Mesenchymal stem cell (in vitro differentiated cells and primary cell): ENCODE measurements around the gene ANO10.

Source experiments
- DNase-seq: peaks from one replicate; pipeline ENCODE4 v3.0.0-alpha.2; 2013
- H2AFZ ChIP-seq: one replicate; pipeline ENCODE4 v1.6.1; 2013; ENCODE audit warnings: low read depth, mild to moderate bottlenecking, control low read depth, inconsistent platforms, low read length, moderate library complexity
- H2AK5ac ChIP-seq: 2 replicates; pipeline ENCODE4 v1.6.1; 2013; ENCODE audit warnings: low read length, moderate library complexity, mild to moderate bottlenecking, inconsistent platforms; ENCODE audit not compliant: severe bottlenecking
- H2BK120ac ChIP-seq: one replicate; pipeline ENCODE4 v1.6.1; 2013; ENCODE audit warnings: low read depth, mild to moderate bottlenecking, inconsistent platforms, low read length, moderate library complexity
- H2BK12ac ChIP-seq, 2 experiments: one replicate each; pipeline ENCODE4 v1.6.1; 2013; ENCODE audit warnings: inconsistent platforms in 2 of 2, low read length in 2 of 2, mild to moderate bottlenecking in 2 of 2, moderate library complexity in 2 of 2, control low read depth in 1 of 2
- H2BK15ac ChIP-seq: one replicate; pipeline ENCODE4 v1.6.1; 2013; ENCODE audit warnings: mild to moderate bottlenecking, low read depth, inconsistent platforms; ENCODE audit not compliant: poor library complexity, severe bottlenecking
- H2BK5ac ChIP-seq: 2 replicates; pipeline ENCODE4 v1.6.1; 2013; ENCODE audit warnings: low read depth, mild to moderate bottlenecking, low read length, control low read depth, inconsistent platforms; ENCODE audit not compliant: poor library complexity, severe bottlenecking
- H3K14ac ChIP-seq, 2 experiments: one replicate each; pipeline ENCODE4 v1.6.1; 2013; ENCODE audit warnings: inconsistent platforms in 2 of 2, low read length in 2 of 2, control low read depth in 1 of 2, mild to moderate bottlenecking in 1 of 2, moderate library complexity in 1 of 2
- H3K18ac ChIP-seq, 2 experiments: one replicate each; pipeline ENCODE4 v1.6.1; 2013; ENCODE audit warnings: inconsistent platforms in 2 of 2, low read length in 2 of 2, control low read depth in 1 of 2, low read depth in 1 of 2, mild to moderate bottlenecking in 1 of 2
- H3K23ac ChIP-seq, 2 experiments: one replicate each; pipeline ENCODE4 v1.6.1; 2013; ENCODE audit warnings: inconsistent platforms in 2 of 2, low read length in 2 of 2, mild to moderate bottlenecking in 2 of 2, moderate library complexity in 2 of 2, control low read depth in 1 of 2
- H3K27ac ChIP-seq: 2 replicates; pipeline ENCODE4 v1.5.1; 2013; ENCODE audit warnings: mild to moderate bottlenecking, moderate library complexity, low read length, control low read depth, inconsistent platforms; ENCODE audit not compliant: poor library complexity, severe bottlenecking
- H3K27me3 ChIP-seq, 2 experiments: 2 replicates each; pipeline versions ENCODE4 v1.6.1 to v1.7.0; 2013; ENCODE audit warnings: low read length in 2 of 2, mild to moderate bottlenecking in 2 of 2, moderate library complexity in 2 of 2, control low read depth in 1 of 2, inconsistent platforms in 1 of 2; ENCODE audit not compliant: control insufficient read depth in 1 of 2, insufficient read depth in 1 of 2
- H3K36me3 ChIP-seq, 2 experiments: 2 replicates each; pipeline versions ENCODE4 v1.6.1 to v1.7.0; 2013; ENCODE audit warnings: low read length in 2 of 2, control low read depth in 1 of 2, inconsistent platforms in 1 of 2, low read depth in 1 of 2, mild to moderate bottlenecking in 1 of 2; ENCODE audit not compliant: insufficient read depth in 2 of 2, control insufficient read depth in 1 of 2
- H3K4ac ChIP-seq, 2 experiments: one replicate each; pipeline ENCODE4 v1.6.1; 2013; ENCODE audit warnings: inconsistent platforms in 2 of 2, low read length in 2 of 2, mild to moderate bottlenecking in 2 of 2, moderate library complexity in 2 of 2, control low read depth in 1 of 2, low read depth in 1 of 2
- H3K4me1 ChIP-seq: 2 replicates; pipeline ENCODE4 v1.6.1; 2013; ENCODE audit warnings: low read depth, low read length, control low read depth; ENCODE audit not compliant: control insufficient read depth, insufficient read depth
- H3K4me2 ChIP-seq: 2 replicates; pipeline ENCODE4 v1.6.1; 2013; ENCODE audit warnings: low read length, mild to moderate bottlenecking, inconsistent platforms; ENCODE audit not compliant: poor library complexity, severe bottlenecking
- H3K4me3 ChIP-seq, 2 experiments: 2 replicates each; pipeline versions ENCODE4 v1.5.1 to v1.7.0; 2013; ENCODE audit warnings: low read length in 2 of 2, mild to moderate bottlenecking in 2 of 2, control low read depth in 1 of 2, low read depth in 1 of 2; ENCODE audit not compliant: insufficient read depth in 1 of 2
- H3K79me1 ChIP-seq: replicated peaks from 2 replicates; pipeline ENCODE4 v1.6.1; 2013; ENCODE audit warnings: mild to moderate bottlenecking, control low read depth, low read length, inconsistent platforms; ENCODE audit not compliant: poor library complexity, severe bottlenecking
- H3K9ac ChIP-seq: 2 replicates; pipeline ENCODE4 v1.7.0; 2013; ENCODE audit warnings: mild to moderate bottlenecking, low read length, moderate library complexity
- H3K9me3 ChIP-seq: 2 replicates; pipeline ENCODE4 v1.7.0; 2013; ENCODE audit warnings: mild to moderate bottlenecking, low read length; ENCODE audit not compliant: control insufficient read depth
- H4K8ac ChIP-seq: one replicate; pipeline ENCODE4 v1.6.1; 2013; ENCODE audit warnings: inconsistent platforms, mild to moderate bottlenecking, low read length, moderate library complexity
- H4K91ac ChIP-seq: one replicate; pipeline ENCODE4 v1.6.1; 2013; ENCODE audit warnings: mild to moderate bottlenecking, low read length, inconsistent platforms
- WGBS: methylation state at CpG from one replicate; pipeline ENCODE4 v1.1.7; 2013; ENCODE audit warnings: mixed read lengths; 5-methylcytosine and 5-hydroxymethylcytosine counted together

The ANO10 gene

GRCh38 chr3:43413676-43414368 is 208.0 kb downstream of the ANO10 start:
- no peaks in the 10 kb centered on the region for H3K9me3 ChIP-seq
- no peak overlapping the region for H3K9ac ChIP-seq
- no peak overlapping the region for H3K23ac ChIP-seq
- peaks cover 1% of the 10 kb centered on the region for H3K79me1 ChIP-seq
- no peak overlapping the region for H2BK15ac ChIP-seq
- H2BK5ac ChIP-seq, result no peak overlapping the region
- H3K14ac ChIP-seq, result no peak overlapping the region
- no peak overlapping the region for H4K91ac ChIP-seq
- H2AFZ ChIP-seq, result no peak overlapping the region
- no peak overlapping the region for H3K18ac ChIP-seq
- WGBS, result 72% methylated on average over 4 of the region's 7 CpGs
- no peak overlapping the region for H3K4ac ChIP-seq
- no peak overlapping the region for H3K4me3 ChIP-seq
- H4K8ac ChIP-seq, result peak overlapping the region; percentile 46
- no peaks in the 10 kb centered on the region for H3K27me3 ChIP-seq
- no peak overlapping the region for H2BK12ac ChIP-seq
- H3K4me2 ChIP-seq, result no peak overlapping the region
- no peak overlapping the region for H2BK120ac ChIP-seq
- DNase-seq, result peak; percentile 18
- no peak overlapping the region for H2AK5ac ChIP-seq
- H3K36me3 ChIP-seq, result peaks cover 0 to 3% of the 10 kb centered on the region in 2 experiments
- H3K4me1 ChIP-seq, result peaks cover 3% of the 10 kb centered on the region
- H3K27ac ChIP-seq, result no peak overlapping the region

DNA sequence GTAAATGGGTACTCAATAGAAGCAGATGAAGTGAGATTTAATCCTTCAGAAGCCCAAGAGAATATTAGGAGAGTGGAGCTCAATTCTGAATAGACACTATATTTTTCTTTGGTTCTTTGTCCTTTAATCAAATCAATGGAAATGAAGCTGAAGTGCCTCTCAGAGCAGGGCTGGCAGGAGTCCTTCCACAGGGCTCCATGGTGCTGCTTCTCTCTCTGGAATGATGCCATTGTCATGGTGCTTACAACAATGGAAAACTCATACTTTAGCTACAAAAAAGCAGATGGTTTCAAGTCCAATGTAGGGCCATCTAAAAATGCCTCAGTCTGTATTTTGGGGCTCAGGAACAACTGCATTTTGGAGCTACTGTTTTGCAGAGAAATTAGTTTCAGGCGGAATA is 210.4 kb downstream of the ANO10 start:
- Histone ChIP-seq H2BK15ac (no peak overlapping the region), H3K4me3 (no peak overlapping the region), H3K4me2 (no peak overlapping the region), H3K9ac (no peak overlapping the region), H2AK5ac (no peak overlapping the region), H3K79me1 (peaks cover 7% of the 10 kb centered on the region), H4K91ac (no peak overlapping the region), H2BK120ac (no peak overlapping the region), H3K36me3 (peaks cover 0 to 7% of the 10 kb centered on the region in 2 experiments), H3K4ac (no peak overlapping the region), H2AFZ (no peak overlapping the region), H3K9me3 (no peaks in the 10 kb centered on the region), H3K14ac (no peak overlapping the region), H2BK12ac (no peak overlapping the region), H3K27me3 (no peaks in the 10 kb centered on the region), H3K27ac (no peak overlapping the region), H3K23ac (no peak overlapping the region), H3K18ac (no peak overlapping the region), H3K4me1 (peaks cover 1% of the 10 kb centered on the region), H2BK5ac (no peak overlapping the region), H4K8ac (no peak overlapping the region)
- WGBS, result no CpG with 5 or more reads among the region's 1 CpG
- no peak for DNase-seq

DNA sequence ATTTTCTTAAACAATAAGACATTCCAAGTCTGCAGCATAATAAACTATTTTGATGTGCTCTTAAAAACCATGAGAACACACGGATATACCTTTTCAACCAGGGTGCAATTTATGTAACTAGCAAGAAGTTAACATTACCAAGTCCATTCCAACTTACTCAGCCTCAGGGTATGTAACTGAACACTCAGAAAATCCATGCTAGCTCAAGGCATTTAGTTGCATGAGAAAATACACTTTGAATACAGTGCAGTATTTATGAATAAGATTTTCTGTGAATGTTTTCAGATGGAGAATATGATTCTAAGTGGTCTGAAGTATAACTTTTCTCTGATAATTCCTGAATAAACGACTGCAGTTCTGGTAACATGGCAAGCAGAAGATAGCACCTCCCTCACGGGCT is 211.2 kb downstream of the ANO10 start:
- WGBS, result 88% methylated on average over 3 of the region's 3 CpGs
- H3K4me3 ChIP-seq, result no peak overlapping the region
- no peak overlapping the region for H3K4ac ChIP-seq
- H3K4me1 ChIP-seq, result peaks cover 4% of the 10 kb centered on the region
- no peak overlapping the region for H3K23ac ChIP-seq
- no peak overlapping the region for H3K27ac ChIP-seq
- H2BK5ac ChIP-seq, result no peak overlapping the region
- no peak overlapping the region for H4K91ac ChIP-seq
- H2BK12ac ChIP-seq, result no peak overlapping the region
- no peaks in the 10 kb centered on the region for H3K27me3 ChIP-seq
- H3K9ac ChIP-seq, result no peak overlapping the region
- H3K14ac ChIP-seq, result no peak overlapping the region
- no peak overlapping the region for H2BK120ac ChIP-seq
- H2AK5ac ChIP-seq, result no peak overlapping the region
- peaks cover 7% of the 10 kb centered on the region for H3K79me1 ChIP-seq
- no peak overlapping the region for H2BK15ac ChIP-seq
- H3K9me3 ChIP-seq, result no peaks in the 10 kb centered on the region
- no peak overlapping the region for H4K8ac ChIP-seq
- no peak for DNase-seq
- H3K18ac ChIP-seq, result no peak overlapping the region
- peaks cover 0 to 7% of the 10 kb centered on the region in 2 experiments for H3K36me3 ChIP-seq
- H3K4me2 ChIP-seq, result no peak overlapping the region
- no peak overlapping the region for H2AFZ ChIP-seq

- Histone ChIP-seq H2AK5ac (no peak overlapping the region), H3K4me3 (no peak overlapping the region), H3K4me2 (no peak overlapping the region), H3K9ac (no peak overlapping the region), H2BK12ac (no peak overlapping the region), H3K18ac (no peak overlapping the region), H3K36me3 (peaks cover 0 to 7% of the 10 kb centered on the region in 2 experiments), H2AFZ (no peak overlapping the region), H3K9me3 (no peaks in the 10 kb centered on the region), H3K4ac (no peak overlapping the region), H2BK15ac (no peak overlapping the region), H2BK5ac (no peak overlapping the region), H3K14ac (no peak overlapping the region), H3K27me3 (no peaks in the 10 kb centered on the region), H3K27ac (no peak overlapping the region), H3K79me1 (peaks cover 10% of the 10 kb centered on the region), H4K91ac (no peak overlapping the region), H2BK120ac (no peak overlapping the region), H3K23ac (no peak overlapping the region), H3K4me1 (peaks cover 4% of the 10 kb centered on the region), H4K8ac (no peak overlapping the region)
- 92% methylated on average over 1 of the region's 4 CpGs for WGBS
- DNase-seq, result no peak
These were observed 212.3 kb downstream of the ANO10 start for GRCh38 chr3:43409506-43409905.
